Endothelial cell of umbilical vein (primary cell): ENCODE results near the gene CLRN3. TPM values are rescaled to one million over a fixed set of nuclear protein-coding genes. Genes with fewer than 3 reads are reported as not detected.
A peak's percentile ranks its signal among the peaks of the same experiment; 100 is the strongest.

ENCODE experiments used
- BruUV-seq: library from RNA; stranded (reverse); fragments of 400-500 nt; replicated peaks from 2 replicates; lab custom pipeline; 2021; lab: Mats Ljungman, UMichigan
- CTCF ChIA-PET: fragments of 300-600, 350-600 bp; sonication (Branson Sonifier 250); formaldehyde crosslinking; loops from one replicate; lab custom pipeline; 2021; ENCODE audit warnings: antibody characterized with exemption, inconsistent platforms; lab: Charles Lee
- POLR2A ChIA-PET: fragments of 300-600, 350-600 bp; sonication (Branson Sonifier 250); formaldehyde crosslinking; loops from one replicate; lab custom pipeline; 2021; ENCODE audit warnings: antibody characterized with exemption, inconsistent platforms; lab: Charles Lee
- DNase-seq: peaks from one replicate; pipeline ENCODE4 v3.0.0-alpha.2; 2011; ENCODE audit warnings: low read depth, low spot score
- FAIRE-seq: peaks from 2 replicates; lab custom pipeline; 2011; peaks lifted over from hg19 to GRCh38; lab: Jason Lieb, UNC
- H2AFZ ChIP-seq: 2 replicates; pipeline ENCODE4 v1.6.0; 2012; ENCODE audit warnings: low read depth, low read length, control low read depth, inconsistent platforms
- H3K27ac ChIP-seq: 2 replicates; pipeline ENCODE4 v1.5.1; 2011; ENCODE audit warnings: low read depth, mild to moderate bottlenecking, control low read depth, low read length, moderate library complexity; ENCODE audit not compliant: insufficient read depth
- H3K27me3 ChIP-seq, 2 experiments: 2 replicates each; pipeline versions ENCODE4 v1.6.0 to v1.6.1; 2011; ENCODE audit warnings: low read length in 2 of 2, mixed read lengths in 1 of 2; ENCODE audit not compliant: control insufficient read depth in 2 of 2, insufficient read depth in 2 of 2
- H3K36me3 ChIP-seq, 2 experiments: 2 replicates in 1 of 2; 3 replicates in 1 of 2; pipeline ENCODE4 v1.5.1; 2011; ENCODE audit warnings: low read length in 2 of 2, mild to moderate bottlenecking in 1 of 2, moderate library complexity in 1 of 2; ENCODE audit not compliant: control insufficient read depth in 2 of 2, insufficient read depth in 2 of 2; ENCODE audit errors: extremely low read depth in 1 of 2
- H3K4me1 ChIP-seq: 3 replicates; pipeline ENCODE4 v1.5.1; 2011; ENCODE audit warnings: mild to moderate bottlenecking, low read length; ENCODE audit not compliant: control insufficient read depth, insufficient read depth; ENCODE audit errors: extremely low read depth
- H3K4me2 ChIP-seq: 2 replicates; pipeline ENCODE4 v1.6.1; 2011; ENCODE audit warnings: low read length, control low read depth, mixed read lengths; ENCODE audit not compliant: insufficient read depth
- H3K4me3 ChIP-seq, 3 experiments: fragments of 200-600 bp in 1 of 3; sonication (generic), shearing (Covaris generic) in 1 of 3; replicated peaks in 1 of 3; 2 replicates each; pipeline ENCODE4 v1.5.1; 2011 to 2016; ENCODE audit warnings: control low read depth in 3 of 3, low read length in 3 of 3, mild to moderate bottlenecking in 2 of 3, inconsistent platforms in 1 of 3, low read depth in 1 of 3, moderate library complexity in 1 of 3; ENCODE audit not compliant: insufficient read depth in 1 of 3
- H3K79me2 ChIP-seq: 2 replicates; pipeline ENCODE4 v1.6.0; 2012; ENCODE audit warnings: low read length, inconsistent platforms; ENCODE audit not compliant: control insufficient read depth, insufficient read depth
- H3K9ac ChIP-seq: replicated peaks from 2 replicates; pipeline ENCODE3; 2011; ENCODE audit warnings: low read length, control low read depth; ENCODE audit not compliant: insufficient read depth; ENCODE audit errors: extremely low read depth
- H3K9me1 ChIP-seq: replicated peaks from 3 replicates; pipeline ENCODE4 v1.6.0; 2011; ENCODE audit warnings: mild to moderate bottlenecking, low read length; ENCODE audit not compliant: control insufficient read depth, insufficient read depth; ENCODE audit errors: extremely low read depth
- H3K9me3 ChIP-seq: replicated peaks from 2 replicates; pipeline ENCODE4 v1.5.1; 2012; ENCODE audit warnings: low read length, inconsistent platforms; ENCODE audit not compliant: control insufficient read depth, insufficient read depth
- H4K20me1 ChIP-seq: replicated peaks from 2 replicates; pipeline ENCODE3; 2011; ENCODE audit warnings: mild to moderate bottlenecking, low read length; ENCODE audit not compliant: control insufficient read depth, insufficient read depth; ENCODE audit errors: extremely low read depth
- CTCF ChIP-seq, 2 donors: IDR thresholded peaks; 1 replicate in 1 of 2; 2 replicates in 1 of 2; pipeline ENCODE4 v1.5.1; 2011; ENCODE audit warnings: low read length in 2 of 2, mild to moderate bottlenecking in 2 of 2, moderate library complexity in 2 of 2, control low read depth in 1 of 2, inconsistent platforms in 1 of 2, low read depth in 1 of 2; ENCODE audit not compliant: insufficient read depth in 1 of 2; ENCODE audit errors: extremely low read depth in 1 of 2
- EZH2 ChIP-seq: IDR thresholded peaks from 2 replicates; pipeline ENCODE4 v1.6.1; 2012; ENCODE audit warnings: borderline replicate concordance, low read depth, mild to moderate bottlenecking, moderate library complexity, low read length, inconsistent platforms; ENCODE audit not compliant: severe bottlenecking
- FOS ChIP-seq: IDR thresholded peaks from 2 replicates; pipeline ENCODE4 v1.6.1; 2011; ENCODE audit warnings: mild to moderate bottlenecking, low read length, moderate library complexity, borderline replicate concordance; ENCODE audit not compliant: insufficient read depth
- MAX ChIP-seq: IDR thresholded peaks from 2 replicates; pipeline ENCODE4 v1.6.1; 2011; ENCODE audit not compliant: insufficient read depth, insufficient read length
- MYC ChIP-seq: IDR thresholded peaks from one replicate; pipeline ENCODE4 v1.6.1; 2011; ENCODE audit warnings: mild to moderate bottlenecking, low read depth, low read length
- POLR2A ChIP-seq: IDR thresholded peaks from 2 replicates; pipeline ENCODE4 v1.6.1; 2012; ENCODE audit warnings: low read depth, mild to moderate bottlenecking, control low read depth, low read length
- POLR2AphosphoS5 ChIP-seq: IDR thresholded peaks from 2 replicates; pipeline ENCODE4 v1.6.1; 2012; ENCODE audit warnings: low read depth, mild to moderate bottlenecking, control low read depth, low read length, moderate library complexity; ENCODE audit not compliant: insufficient read depth
- dilution Hi-C: fragments of 300-500 bp; cut with MboI; formaldehyde crosslinking; loops from one replicate; pipeline ENCODE4 v1.15.0; 2019; ENCODE audit warnings: low sequenced_read_pairs; ENCODE audit not compliant: extremely low pct_ligation_motif_present
- intact Hi-C: fragments of 100-400 bp; cut with micrococcal nuclease; formaldehyde crosslinking; loops from one replicate; pipeline ENCODE4 v1.10.0; 2022
- polyA plus RNA-seq, 4 experiments: library from polyadenylated mRNA; depleted of rRNA in 3 of 4; stranded (reverse) in 3 of 4; unstranded in 1 of 4; fragments of >200 nt; gene quantifications; 2 replicates each; pipeline versions ENCODE4 v1.2.1 to v1.2.3, GENCODE V29; 2011 to 2012; ENCODE audit warnings: missing spikeins in 1 of 4
- total RNA-seq: library from RNA; stranded (reverse); gene quantifications from 2 replicates; pipeline ENCODE4 v1.2.3, GENCODE V29; 2021

CLRN3 gene
- total and polyA plus RNA-seq, 2 donors (not counting 3 experiments of a cell fraction or from before 2014, with no cell fraction given), result 0.07 TPM; not detected in 1

- peak; percentile 42 for DNase-seq
- peaks cover 0 to 5% of the 10 kb centered on the region in 2 experiments for H3K36me3 ChIP-seq
- peak; percentile 81 for FAIRE-seq
- intact Hi-C loops, result no loop called here
- dilution Hi-C loops, result no loop called here
- peaks cover 69% of the 10 kb centered on the region for H3K4me1 ChIP-seq
- no peak overlapping the region for H2AFZ ChIP-seq
- H3K9me1 ChIP-seq, result no peaks in the 10 kb centered on the region
- peak overlapping the region; percentile 72 for H3K27ac ChIP-seq
- no TSS peak for BruUV-seq
- no peak overlapping the region for H3K4me3 ChIP-seq
- TF ChIP-seq EZH2 (no peak), CTCF (IDR thresholded peaks at IDR 0.05; ENCODE audit: extremely low read depth in 1 of 2, insufficient read depth in 1 of 2, low read depth in 1 of 2, low read length in 2 of 2) (no peak), MYC (no peak), POLR2A (no peak)
- peak overlapping the region; percentile 34 for H3K4me2 ChIP-seq
- no peaks in the 10 kb centered on the region for H3K27me3 ChIP-seq
- peaks cover 25% of the 10 kb centered on the region for H3K79me2 ChIP-seq
- H3K9ac ChIP-seq, result no peak overlapping the region
- ChIA-PET POLR2A (no interaction called here), CTCF (interaction anchor here (1.7 to 10.3 kb wide), 3 partner anchors 15 to 147 kb away, joined by 3 to 68 read pairs (median 63); partner anchors contain the start of gene PTPRE)
- H4K20me1 ChIP-seq, result no peaks in the 10 kb centered on the region
- H3K9me3 ChIP-seq, result no peaks in the 10 kb centered on the region
Measured at GRCh38 chr10:127921753-127922145, 29.0 kb upstream of the CLRN3 start.

- BruUV-seq, result no TSS peak
- intact Hi-C loops (no loop called here), dilution Hi-C loops (no loop called here)
- Histone ChIP-seq H3K27me3 (no peaks in the 10 kb centered on the region), H3K4me3 (no peak overlapping the region), H3K9me3 (no peaks in the 10 kb centered on the region), H3K9ac (no peak overlapping the region), H3K79me2 (peaks cover 25% of the 10 kb centered on the region), H4K20me1 (no peaks in the 10 kb centered on the region), H3K27ac (peak overlapping the region; percentile 72), H3K9me1 (no peaks in the 10 kb centered on the region), H3K4me2 (no peak overlapping the region), H3K36me3 (peaks cover 0 to 5% of the 10 kb centered on the region in 2 experiments), H3K4me1 (peaks cover 65% of the 10 kb centered on the region), H2AFZ (no peak overlapping the region)
- ChIA-PET CTCF (interaction anchor here (1.2 to 10.3 kb wide), 3 partner anchors 14 to 90 kb away, joined by 3 to 68 read pairs (median 63); partner anchors contain the start of gene PTPRE), POLR2A (no interaction called here)
- FAIRE-seq, result no peak
- no peak for DNase-seq
- no peak for TF ChIP-seq EZH2
- TF ChIP-seq FOS, result no peak
- TF ChIP-seq CTCF (IDR thresholded peaks at IDR 0.05; ENCODE audit: extremely low read depth in 1 of 2, insufficient read depth in 1 of 2, low read depth in 1 of 2, low read length in 2 of 2), result no peak
- TF ChIP-seq MAX, result no peak
- TF ChIP-seq POLR2A, result no peak
- no peak for TF ChIP-seq POLR2AphosphoS5
Measured at GRCh38 chr10:127921075-127921752, 28.5 kb upstream of the CLRN3 start.
